ENCODE measurements around the gene LMX1A. TPM values are rescaled to one million over a fixed set of nuclear protein-coding genes. Genes with fewer than 3 reads are reported as not detected.

LMX1A gene
- total RNA-seq, 1 donor from 2014 or later: not detected

Other genes with a start within 250 kb of the LMX1A start
- 2.2 TPM for gene RXRG, start 88.4 kb upstream of the LMX1A start, total RNA-seq
- gene LRRC52, start 187.3 kb upstream of the LMX1A start, total RNA-seq: not detected